DOHH2 (cell line): Measurements from ENCODE around the gene GNG14.

Source experiments
- H3F3A ChIP-seq: fragments of 200-600 bp; sonication (generic), shearing (Covaris generic); 2 replicates; pipeline ENCODE4 v1.6.0; 2016; ENCODE audit warnings: antibody characterized with exemption, mild to moderate bottlenecking; ENCODE audit not compliant: control insufficient read depth, insufficient read depth
- H3K27ac ChIP-seq: fragments of 200-600 bp; sonication (generic); 2 replicates; pipeline ENCODE4 v1.5.1; 2014; ENCODE audit warnings: low read depth, mild to moderate bottlenecking, low read length, moderate library complexity
- H3K27me3 ChIP-seq: fragments of 200-600 bp; sonication (generic); 2 replicates; pipeline ENCODE4 v1.6.1; 2014; ENCODE audit warnings: mild to moderate bottlenecking, low read length, mixed read lengths; ENCODE audit not compliant: control insufficient read depth
- H3K36me3 ChIP-seq: fragments of 200-600 bp; sonication (generic); 2 replicates; pipeline ENCODE4 v1.6.1; 2014; ENCODE audit warnings: mild to moderate bottlenecking, low read length, moderate library complexity, mixed read lengths; ENCODE audit not compliant: control insufficient read depth
- H3K4me1 ChIP-seq: fragments of 200-600 bp; sonication (generic); 2 replicates; pipeline ENCODE4 v1.6.1; 2014; ENCODE audit warnings: mild to moderate bottlenecking, low read length, mixed read lengths; ENCODE audit not compliant: control insufficient read depth
- H3K4me2 ChIP-seq: fragments of 200-600 bp; sonication (generic); 2 replicates; pipeline ENCODE4 v1.6.0; 2014; ENCODE audit warnings: mild to moderate bottlenecking, low read length, moderate library complexity
- H3K4me3 ChIP-seq: fragments of 200-600 bp; sonication (generic); 2 replicates; pipeline ENCODE4 v1.5.1; 2014; ENCODE audit warnings: mild to moderate bottlenecking, low read length, mixed read lengths
- H3K79me2 ChIP-seq: fragments of 200-600 bp; sonication (generic); 2 replicates; pipeline ENCODE4 v1.6.1; 2014; ENCODE audit warnings: mild to moderate bottlenecking, low read length, mixed read lengths; ENCODE audit not compliant: control insufficient read depth
- H3K9me2 ChIP-seq: fragments of 200-600 bp; sonication (generic); replicated peaks from 2 replicates; pipeline ENCODE4 v1.6.1; 2014; ENCODE audit warnings: mild to moderate bottlenecking, low read length, mixed read lengths; ENCODE audit not compliant: control insufficient read depth
- H3K9me3 ChIP-seq: fragments of 200-600 bp; sonication (generic); 2 replicates; pipeline ENCODE4 v1.6.1; 2014; ENCODE audit warnings: antibody characterized with exemption, low read length, mixed read lengths; ENCODE audit not compliant: control insufficient read depth, insufficient read depth
- H4K20me1 ChIP-seq: fragments of 200-600 bp; sonication (generic); 2 replicates; pipeline ENCODE4 v1.6.0; 2014; ENCODE audit warnings: low read depth, mild to moderate bottlenecking, antibody characterized with exemption, low read length, moderate library complexity; ENCODE audit not compliant: control insufficient read depth, insufficient read depth
- CTCF ChIP-seq: fragments of 200-600 bp; sonication (generic); IDR thresholded peaks from one replicate; pipeline ENCODE4 v1.5.1; 2014; ENCODE audit warnings: antibody characterized with exemption, mild to moderate bottlenecking, low read depth, low read length; ENCODE audit not compliant: poor library complexity, severe bottlenecking
- EZH2phosphoT487 ChIP-seq: fragments of 200-600 bp; sonication (generic); IDR thresholded peaks from 2 replicates; pipeline ENCODE4 v1.6.1; 2017; ENCODE audit warnings: borderline replicate concordance, mild to moderate bottlenecking, antibody characterized with exemption, low read length, moderate library complexity, mixed read lengths

Gene GNG14

GRCh38 chr19:12689581-12690216, 1.9 kb downstream of the GNG14 start:
- Histone ChIP-seq H3K36me3 (no peaks in the 10 kb centered on the region), H3F3A (no peaks in the 10 kb centered on the region), H3K9me2 (no peaks in the 10 kb centered on the region), H3K4me3 (no peak overlapping the region), H3K9me3 (no peaks in the 10 kb centered on the region), H3K4me1 (no peaks in the 10 kb centered on the region), H3K27ac (no peak overlapping the region), H3K79me2 (no peaks in the 10 kb centered on the region), H3K27me3 (no peaks in the 10 kb centered on the region), H3K4me2 (no peak overlapping the region), H4K20me1 (no peaks in the 10 kb centered on the region)
- no peak for TF ChIP-seq EZH2phosphoT487
- TF ChIP-seq CTCF: no peak

DNA sequence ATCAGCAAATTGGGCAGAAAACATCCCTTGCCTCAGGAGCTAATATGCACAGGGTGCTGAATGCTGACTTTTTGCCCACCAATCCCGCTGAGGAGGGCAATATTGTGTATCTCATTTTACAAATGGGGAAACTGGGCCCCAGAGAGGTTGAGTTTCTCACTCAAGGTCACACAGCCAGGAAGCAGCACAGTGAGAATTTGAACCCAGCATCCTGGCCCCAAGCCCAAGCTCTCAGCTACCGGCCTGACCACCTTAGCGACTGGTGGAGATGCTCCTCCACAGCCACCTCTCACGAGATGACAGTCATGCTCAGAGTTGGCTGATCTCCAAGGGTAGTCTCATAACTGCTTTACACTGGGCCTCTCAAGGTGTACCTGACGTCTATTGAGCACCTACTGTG, 5.2 kb downstream of the GNG14 start:
- no peaks in the 10 kb centered on the region for H3K9me3 ChIP-seq
- H4K20me1 ChIP-seq: no peaks in the 10 kb centered on the region
- H3K27ac ChIP-seq: no peak overlapping the region
- TF ChIP-seq CTCF (no peak), EZH2phosphoT487 (no peak)
- peaks cover 23% of the 10 kb centered on the region for H3K4me1 ChIP-seq
- H3K36me3 ChIP-seq: no peaks in the 10 kb centered on the region
- no peak overlapping the region for H3K4me2 ChIP-seq
- H3K9me2 ChIP-seq: no peaks in the 10 kb centered on the region
- H3K4me3 ChIP-seq: no peak overlapping the region
- no peaks in the 10 kb centered on the region for H3K27me3 ChIP-seq
- peaks cover 4% of the 10 kb centered on the region for H3K79me2 ChIP-seq
- peaks cover 11% of the 10 kb centered on the region for H3F3A ChIP-seq

DNA sequence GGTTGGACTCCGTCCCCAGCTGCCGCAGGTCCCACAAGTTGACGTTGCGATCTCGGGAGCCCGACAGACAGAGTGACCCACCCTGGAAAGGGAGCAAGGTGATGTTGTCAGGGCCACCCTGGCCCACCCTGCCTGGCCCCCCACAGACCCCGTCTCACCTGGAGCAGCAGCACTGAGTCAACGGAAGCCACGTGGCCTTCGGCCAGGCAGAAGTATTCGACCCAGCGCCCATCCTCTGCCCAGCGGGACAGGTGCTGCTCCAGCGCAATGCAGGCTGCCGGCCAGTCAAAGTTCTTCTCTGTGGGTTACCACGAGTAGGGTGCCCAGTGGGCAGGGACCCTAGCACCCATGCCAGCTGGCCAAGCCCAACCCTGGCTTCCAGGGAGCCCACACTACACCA, 6.8 kb downstream of the GNG14 start:
- H3K36me3 ChIP-seq: peaks cover 6% of the 10 kb centered on the region
- H3K27ac ChIP-seq: no peak overlapping the region
- no peaks in the 10 kb centered on the region for H3K9me2 ChIP-seq
- no peaks in the 10 kb centered on the region for H4K20me1 ChIP-seq
- no peaks in the 10 kb centered on the region for H3K9me3 ChIP-seq
- peaks cover 4% of the 10 kb centered on the region for H3K79me2 ChIP-seq
- TF ChIP-seq CTCF (no peak), EZH2phosphoT487 (no peak)
- peaks cover 20% of the 10 kb centered on the region for H3F3A ChIP-seq
- no peaks in the 10 kb centered on the region for H3K27me3 ChIP-seq
- no peak overlapping the region for H3K4me2 ChIP-seq
- peaks cover 31% of the 10 kb centered on the region for H3K4me1 ChIP-seq
- no peak overlapping the region for H3K4me3 ChIP-seq
